ENCODE measurements around the gene FLT4.

DNA sequence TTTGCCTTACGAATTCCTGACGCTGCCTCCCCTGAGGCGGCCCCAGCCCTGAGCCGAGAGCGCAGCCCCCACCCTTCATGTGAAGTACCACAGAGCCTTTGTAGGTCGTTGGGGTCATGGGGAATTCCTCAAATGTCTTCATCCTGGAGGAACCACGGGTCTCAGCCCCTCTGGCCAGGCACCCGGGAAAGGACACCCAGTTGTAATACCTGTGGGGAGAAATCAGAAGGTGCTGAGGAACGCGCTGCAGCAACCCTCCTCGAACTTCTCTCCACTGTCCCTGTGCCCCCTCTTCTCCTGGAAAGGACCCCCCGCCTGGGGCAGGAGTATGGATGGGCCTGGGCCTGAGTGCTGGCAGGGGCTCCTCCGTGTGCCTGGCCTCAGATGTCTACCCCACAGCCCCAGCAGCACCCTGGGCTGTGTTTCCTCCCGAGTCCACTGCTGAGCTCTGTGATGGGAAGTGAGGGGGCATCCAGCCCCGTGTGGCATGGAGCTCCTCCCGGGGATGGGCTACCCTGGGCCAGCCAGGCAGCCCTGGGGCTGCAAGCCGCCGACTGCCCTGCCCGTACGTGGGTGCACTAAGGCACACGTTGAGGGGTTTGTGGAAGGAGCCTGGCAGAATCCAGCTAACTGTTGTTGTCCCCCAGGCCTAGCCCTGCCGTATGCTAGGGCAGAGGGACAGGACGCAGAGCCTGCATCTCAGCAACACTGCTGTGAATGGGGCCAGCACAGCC is 39.4 kb downstream of the FLT4 start:
- TF ChIP-seq, protein P1, sequence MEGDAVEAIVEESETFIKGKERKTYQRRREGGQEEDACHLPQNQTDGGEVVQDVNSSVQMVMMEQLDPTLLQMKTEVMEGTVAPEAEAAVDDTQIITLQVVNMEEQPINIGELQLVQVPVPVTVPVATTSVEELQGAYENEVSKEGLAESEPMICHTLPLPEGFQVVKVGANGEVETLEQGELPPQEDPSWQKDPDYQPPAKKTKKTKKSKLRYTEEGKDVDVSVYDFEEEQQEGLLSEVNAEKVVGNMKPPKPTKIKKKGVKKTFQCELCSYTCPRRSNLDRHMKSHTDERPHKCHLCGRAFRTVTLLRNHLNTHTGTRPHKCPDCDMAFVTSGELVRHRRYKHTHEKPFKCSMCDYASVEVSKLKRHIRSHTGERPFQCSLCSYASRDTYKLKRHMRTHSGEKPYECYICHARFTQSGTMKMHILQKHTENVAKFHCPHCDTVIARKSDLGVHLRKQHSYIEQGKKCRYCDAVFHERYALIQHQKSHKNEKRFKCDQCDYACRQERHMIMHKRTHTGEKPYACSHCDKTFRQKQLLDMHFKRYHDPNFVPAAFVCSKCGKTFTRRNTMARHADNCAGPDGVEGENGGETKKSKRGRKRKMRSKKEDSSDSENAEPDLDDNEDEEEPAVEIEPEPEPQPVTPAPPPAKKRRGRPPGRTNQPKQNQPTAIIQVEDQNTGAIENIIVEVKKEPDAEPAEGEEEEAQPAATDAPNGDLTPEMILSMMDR (IDR thresholded peaks at IDR 0.05) = no peak
- TF ChIP-seq POLR2A (IDR thresholded peaks at IDR 0.05) = no peak

Data from right lobe of liver (tissue), 4 donors.